Measurements from ENCODE around the gene CCDC50. TPM values are rescaled to one million over a fixed set of nuclear protein-coding genes. Genes with fewer than 3 reads are reported as not detected.

The CCDC50 gene
- total and polyA plus RNA-seq, 2 of the 8 experiments (the other 6 are each of a cell fraction or from before 2014, with no cell fraction given): 7.3 to 19.2 TPM

GRCh38 chr3:191316876-191317603 is 12.2 kb upstream of the CCDC50 start (continued):
- TF ChIP-seq HDAC6 (IDR thresholded peaks at IDR 0.05; ENCODE audit: low read depth, low read length): no peak

All from H1 (cell line).